ENCODE measurements around the gene TM9SF4. TPM values are rescaled to one million over a fixed set of nuclear protein-coding genes. Genes with fewer than 3 reads are reported as not detected.

TM9SF4 gene
- polyA plus RNA-seq, 3 donors: 49.7 to 78.5 (median 78.3) TPM

DNA sequence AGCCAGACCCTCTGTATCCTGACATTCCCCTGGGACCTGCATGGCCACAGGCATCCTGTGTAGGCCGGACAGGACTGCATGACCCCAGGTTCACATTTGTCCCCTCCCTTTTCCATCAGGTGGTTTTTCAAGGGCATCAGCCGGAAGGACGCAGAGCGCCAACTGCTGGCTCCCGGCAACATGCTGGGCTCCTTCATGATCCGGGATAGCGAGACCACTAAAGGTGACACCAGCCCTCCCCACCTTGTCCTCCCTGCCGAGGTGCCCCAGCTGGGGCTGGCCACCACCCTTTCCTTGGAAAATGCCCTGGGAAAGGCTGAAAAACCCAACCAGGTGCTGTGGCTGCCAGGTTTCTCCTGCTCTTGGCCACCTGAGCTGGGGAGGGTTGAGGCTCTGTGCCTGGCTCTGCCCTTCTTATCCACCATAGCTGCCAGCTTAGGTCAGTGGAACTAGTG, 29.8 kb upstream of the TM9SF4 start:
- DNase-seq: no peak
- peak overlapping the region; percentile 33 to 72 for H3K27ac ChIP-seq (ENCODE audit: low read depth in 1 of 2, low read length in 2 of 2)
- peaks cover 56% of the 10 kb centered on the region for H3K4me1 Mint-ChIP-seq
- no peak overlapping the region for H3K9ac ChIP-seq (ENCODE audit: insufficient read depth, low read length, poor library complexity, severe bottlenecking)
- H3K9me3 ChIP-seq (replicated peaks in 1 of 2; ENCODE audit: control insufficient read depth in 1 of 2, insufficient read depth in 1 of 2, low read length in 2 of 2): no peaks in the 10 kb centered on the region
- peaks cover 93% of the 10 kb centered on the region for H4K20me1 ChIP-seq (ENCODE audit: insufficient read depth, low read length)
- peaks cover 94 to 100% of the 10 kb centered on the region in 2 donors for H3K36me3 Mint-ChIP-seq
- H3K27ac Mint-ChIP-seq: peak overlapping the region in 6 of 7 donors; percentile 0 to 90 (median 74)
- no peak overlapping the region for H3K4me2 ChIP-seq (replicated peaks; ENCODE audit: extremely low read depth, low read length, poor library complexity, severe bottlenecking)
- H3K9me3 Mint-ChIP-seq: no peaks in the 10 kb centered on the region
- no peak overlapping the region for H3K4me3 Mint-ChIP-seq
- intact Hi-C loops (cut with micrococcal nuclease): loop anchor here in 1 of 2 donors (5.0 kb wide), 1 partner anchor 52 kb away; no protein-coding TSS in a partner anchor
- peaks cover 0 to 2% (median 0%) of the 10 kb centered on the region in 3 donors for H3K27me3 Mint-ChIP-seq (ENCODE audit: low read depth in 3 of 3)
- peaks cover 31% of the 10 kb centered on the region for H3K79me2 ChIP-seq (ENCODE audit: insufficient read depth, low read length)
- TF ChIP-seq, protein P1, sequence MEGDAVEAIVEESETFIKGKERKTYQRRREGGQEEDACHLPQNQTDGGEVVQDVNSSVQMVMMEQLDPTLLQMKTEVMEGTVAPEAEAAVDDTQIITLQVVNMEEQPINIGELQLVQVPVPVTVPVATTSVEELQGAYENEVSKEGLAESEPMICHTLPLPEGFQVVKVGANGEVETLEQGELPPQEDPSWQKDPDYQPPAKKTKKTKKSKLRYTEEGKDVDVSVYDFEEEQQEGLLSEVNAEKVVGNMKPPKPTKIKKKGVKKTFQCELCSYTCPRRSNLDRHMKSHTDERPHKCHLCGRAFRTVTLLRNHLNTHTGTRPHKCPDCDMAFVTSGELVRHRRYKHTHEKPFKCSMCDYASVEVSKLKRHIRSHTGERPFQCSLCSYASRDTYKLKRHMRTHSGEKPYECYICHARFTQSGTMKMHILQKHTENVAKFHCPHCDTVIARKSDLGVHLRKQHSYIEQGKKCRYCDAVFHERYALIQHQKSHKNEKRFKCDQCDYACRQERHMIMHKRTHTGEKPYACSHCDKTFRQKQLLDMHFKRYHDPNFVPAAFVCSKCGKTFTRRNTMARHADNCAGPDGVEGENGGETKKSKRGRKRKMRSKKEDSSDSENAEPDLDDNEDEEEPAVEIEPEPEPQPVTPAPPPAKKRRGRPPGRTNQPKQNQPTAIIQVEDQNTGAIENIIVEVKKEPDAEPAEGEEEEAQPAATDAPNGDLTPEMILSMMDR (IDR thresholded peaks at IDR 0.05): no peak
- no peaks in the 10 kb centered on the region for H3K27me3 ChIP-seq (ENCODE audit: control insufficient read depth in 2 of 2, insufficient read depth in 2 of 2, low read length in 2 of 2)
- H2AFZ ChIP-seq (ENCODE audit: insufficient read depth, low read depth, low read length, poor library complexity, severe bottlenecking): no peak overlapping the region
- WGBS (ENCODE audit: insufficient coverage): 94% methylated on average over 8 of the region's 8 CpGs
- no peak overlapping the region for H3K4me3 ChIP-seq (replicated peaks in 1 of 3; ENCODE audit: low read depth in 2 of 3, low read length in 3 of 3)
- peaks cover 91 to 100% of the 10 kb centered on the region in 2 donors for H3K36me3 ChIP-seq (replicated peaks in 1 of 2; ENCODE audit: control insufficient read depth in 1 of 2, insufficient read depth in 2 of 2, low read length in 2 of 2)
- H3K4me1 ChIP-seq (ENCODE audit: control insufficient read depth in 1 of 2, insufficient read depth in 2 of 2, low read length in 2 of 2): peaks cover 48 to 62% of the 10 kb centered on the region in 2 donors

DNA sequence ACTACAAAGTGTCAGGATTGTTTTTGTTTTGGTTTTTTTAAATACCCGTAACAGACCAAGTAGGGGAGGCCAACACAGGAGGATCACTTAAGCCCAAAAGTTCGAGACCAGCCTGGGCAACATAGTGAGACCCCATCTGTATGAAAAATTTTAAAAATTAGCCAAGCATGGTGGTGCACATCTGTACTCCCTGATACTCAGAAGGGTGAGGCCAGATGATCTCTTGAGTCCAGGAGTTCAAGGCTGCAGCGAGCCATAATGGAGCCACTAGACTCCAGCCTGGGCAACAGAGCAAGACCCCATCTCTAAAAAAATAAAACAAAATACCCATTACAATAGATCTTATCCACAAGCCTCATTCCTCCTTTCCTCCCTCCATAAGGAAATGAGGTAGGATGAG, 28.7 kb upstream of the TM9SF4 start:
- H3K27ac Mint-ChIP-seq: peak overlapping the region; percentile 33 to 82 (median 56)
- H2AFZ ChIP-seq (ENCODE audit: insufficient read depth, low read depth, low read length, poor library complexity, severe bottlenecking): no peak overlapping the region
- no peaks in the 10 kb centered on the region for H3K27me3 ChIP-seq (ENCODE audit: control insufficient read depth in 2 of 2, insufficient read depth in 2 of 2, low read length in 2 of 2)
- peak overlapping the region in 1 of 2 donors; percentile 72 for H3K27ac ChIP-seq (ENCODE audit: low read depth in 1 of 2, low read length in 2 of 2)
- no peak overlapping the region for H3K9ac ChIP-seq (ENCODE audit: insufficient read depth, low read length, poor library complexity, severe bottlenecking)
- no peak overlapping the region for H3K4me3 ChIP-seq (replicated peaks in 1 of 3; ENCODE audit: low read depth in 2 of 3, low read length in 3 of 3)
- H3K4me1 Mint-ChIP-seq: peaks cover 56% of the 10 kb centered on the region
- no peak overlapping the region for H3K4me2 ChIP-seq (replicated peaks; ENCODE audit: extremely low read depth, low read length, poor library complexity, severe bottlenecking)
- peaks cover 91 to 100% of the 10 kb centered on the region in 2 donors for H3K36me3 ChIP-seq (replicated peaks in 1 of 2; ENCODE audit: control insufficient read depth in 1 of 2, insufficient read depth in 2 of 2, low read length in 2 of 2)
- H3K36me3 Mint-ChIP-seq: peaks cover 94 to 100% of the 10 kb centered on the region in 2 donors
- TF ChIP-seq, protein P1 (IDR thresholded peaks at IDR 0.05): no peak
- no peaks in the 10 kb centered on the region for H3K9me3 ChIP-seq (replicated peaks in 1 of 2; ENCODE audit: control insufficient read depth in 1 of 2, insufficient read depth in 1 of 2, low read length in 2 of 2)
- H3K9me3 Mint-ChIP-seq: no peaks in the 10 kb centered on the region
- no CpG with 5 or more reads among the region's 3 CpGs for WGBS (ENCODE audit: insufficient coverage)
- H3K4me3 Mint-ChIP-seq: no peak overlapping the region
- intact Hi-C loops (cut with micrococcal nuclease): loop anchor here in 1 of 2 donors (5.0 kb wide), 1 partner anchor 53 kb away; no protein-coding TSS in a partner anchor
- H3K79me2 ChIP-seq (ENCODE audit: insufficient read depth, low read length): peaks cover 23% of the 10 kb centered on the region
- no peaks in the 10 kb centered on the region for H3K27me3 Mint-ChIP-seq (ENCODE audit: low read depth in 3 of 3)
- peaks cover 93% of the 10 kb centered on the region for H4K20me1 ChIP-seq (ENCODE audit: insufficient read depth, low read length)
- H3K4me1 ChIP-seq (ENCODE audit: control insufficient read depth in 1 of 2, insufficient read depth in 2 of 2, low read length in 2 of 2): peaks cover 43 to 56% of the 10 kb centered on the region in 2 donors
- no peak for DNase-seq
